SK-N-DZ (cell line): ENCODE measurements around the gene TRAPPC10.
"Not testable (repeated sequence)": the region's sequence is repeated elsewhere in the genome, so short reads cannot be mapped to it uniquely, and the experiment has no call there.

Experiments
- DNase-seq: peaks from one replicate; pipeline ENCODE4 v3.0.0-alpha.2; 2015; ENCODE audit warnings: low spot score
- small RNA-seq, 2 experiments: library from RNA; depleted of rRNA; stranded (forward); fragments of <200 nt; gene quantifications; one replicate each; pipeline ENCODE3, GENCODE V24; 2014

TRAPPC10 gene

GRCh38 chr21:44142470-44142869 lies 130.4 kb downstream of the TRAPPC10 start:
- not testable (repeated sequence) for DNase-seq

GRCh38 chr21:44143380-44143779 lies 131.3 kb downstream of the TRAPPC10 start:
- not testable (repeated sequence) for DNase-seq

DNA sequence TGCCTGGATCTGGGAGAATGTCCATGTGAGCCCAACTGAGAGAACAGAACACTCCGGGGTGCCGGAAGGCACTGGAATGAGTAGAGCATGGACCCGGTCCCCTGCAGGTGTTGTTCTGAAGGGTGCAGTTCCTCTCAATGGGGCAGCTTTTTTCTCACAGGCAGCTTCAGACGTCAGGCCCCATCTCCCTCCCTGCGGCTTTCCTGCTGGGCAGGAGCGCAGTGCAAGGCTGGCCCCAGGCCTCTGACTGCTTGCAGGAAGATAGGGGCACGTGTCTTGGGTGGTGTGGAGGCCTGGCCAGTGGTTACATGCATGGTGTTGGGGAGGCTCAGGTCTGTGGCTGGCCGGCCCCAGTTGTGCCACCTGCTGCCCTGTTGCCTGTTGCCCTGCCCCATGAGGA lies 131.9 kb downstream of the TRAPPC10 start:
- not testable (repeated sequence) for DNase-seq

GRCh38 chr21:44144784-44145602 lies 132.9 kb downstream of the TRAPPC10 start:
- DNase-seq = not testable (repeated sequence)

DNA sequence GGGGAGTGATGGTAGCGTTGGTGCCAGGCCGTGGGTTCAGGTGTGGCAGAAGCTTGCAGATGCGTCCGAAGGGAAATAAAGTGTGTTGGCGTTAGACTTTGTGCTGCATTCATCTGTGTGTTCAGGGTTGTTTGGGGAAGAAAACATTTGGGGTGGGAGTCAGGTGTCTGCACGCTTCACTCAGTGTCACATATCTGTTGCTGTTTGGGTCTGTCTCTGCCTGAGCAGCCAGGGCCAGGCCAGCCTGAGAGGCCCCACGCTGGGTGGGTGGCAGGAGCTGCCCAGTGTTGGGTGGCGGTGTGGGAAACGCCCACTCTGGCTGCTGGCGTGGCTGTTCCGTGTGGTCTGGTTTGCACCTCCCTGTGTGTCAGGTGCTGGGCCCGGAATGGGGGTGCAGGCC lies 133.5 kb downstream of the TRAPPC10 start:
- not testable (repeated sequence) for DNase-seq

DNA sequence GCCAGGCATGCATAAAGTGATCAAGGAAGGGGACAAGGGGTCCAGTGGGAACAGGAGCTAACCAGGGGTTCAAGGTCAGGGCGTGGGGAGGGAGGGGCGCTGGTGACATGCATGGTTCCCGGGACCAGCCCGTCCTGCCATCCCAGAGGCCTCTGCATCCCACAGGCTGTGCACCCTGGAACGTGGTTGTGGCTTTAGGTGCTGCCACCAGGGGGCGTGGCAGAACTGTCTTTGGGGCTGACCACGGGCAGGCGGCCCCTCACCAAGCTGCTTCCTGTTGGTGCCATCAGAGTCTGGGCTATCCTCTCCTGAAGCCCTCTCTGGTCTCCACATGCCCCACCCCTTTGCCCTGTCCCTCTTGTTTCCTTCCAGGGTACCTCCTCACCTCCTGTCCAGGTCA lies 135.0 kb downstream of the TRAPPC10 start:
- not testable (repeated sequence) for DNase-seq

- DNase-seq = not testable (repeated sequence)
These were observed 138.1 kb downstream of the TRAPPC10 start for GRCh38 chr21:44150255-44150654.

DNA sequence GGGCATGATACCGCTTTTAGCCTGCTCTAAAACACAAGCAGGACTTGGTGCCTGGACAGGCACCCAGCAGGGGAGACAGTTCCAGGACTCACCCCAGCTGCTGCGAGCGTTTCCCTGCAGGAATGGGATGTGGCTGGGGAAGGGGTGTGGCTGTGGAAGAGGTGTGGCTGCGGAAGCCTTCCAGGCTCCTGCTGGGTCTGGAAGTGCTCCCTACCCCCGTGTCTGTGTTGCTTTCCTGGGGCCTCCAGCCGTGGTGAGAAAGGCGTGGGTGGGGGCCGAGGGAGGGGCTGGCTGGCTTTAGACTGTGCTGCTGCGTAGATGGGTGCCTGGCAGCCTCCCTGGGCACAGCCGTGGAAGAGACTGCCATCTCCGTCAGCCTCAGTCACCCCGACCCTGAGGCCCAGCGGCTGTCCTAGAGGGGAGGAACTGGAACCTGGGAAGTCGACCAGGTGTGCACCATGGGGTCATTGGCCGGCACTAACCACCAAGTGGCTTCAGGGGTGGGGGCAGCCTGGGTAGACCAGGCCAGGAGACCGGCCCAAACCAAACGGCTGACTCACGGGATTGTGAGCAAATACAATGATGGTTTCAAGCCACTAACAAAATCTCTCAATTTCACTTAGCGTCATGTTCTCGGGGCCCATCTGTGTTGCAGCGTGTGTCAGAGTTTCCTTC lies 141.2 kb downstream of the TRAPPC10 start:
- DNase-seq = not testable (repeated sequence)

DNA sequence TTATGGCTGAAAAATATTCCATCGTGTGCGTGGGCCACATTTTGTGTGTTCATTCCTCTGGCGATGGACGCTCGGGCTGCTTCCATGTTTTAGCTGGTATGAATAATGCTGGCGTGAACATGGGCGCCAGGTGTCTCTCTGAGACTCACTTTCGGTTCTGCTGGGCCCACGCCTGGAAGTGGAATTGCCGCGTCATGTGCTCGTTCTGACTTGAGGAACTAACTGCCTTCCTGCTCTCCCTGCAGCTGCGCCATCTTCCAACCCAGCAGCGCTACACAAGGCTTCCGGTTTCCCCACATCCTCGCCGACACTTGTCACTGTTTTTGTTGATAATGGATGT lies 141.8 kb downstream of the TRAPPC10 start:
- not testable (repeated sequence) for DNase-seq

GRCh38 chr21:44154816-44155230 lies 142.7 kb downstream of the TRAPPC10 start:
- DNase-seq = not testable (repeated sequence)

- not testable (repeated sequence) for DNase-seq
These were observed 143.3 kb downstream of the TRAPPC10 start for GRCh38 chr21:44155231-44155993.

- not testable (repeated sequence) for DNase-seq
These were observed 143.9 kb downstream of the TRAPPC10 start for GRCh38 chr21:44155994-44156380.

Small RNAs within 50 kb of the gene (small RNA-seq; reads per million reads assigned to genes)
- gene RNU6-1150P = 0 reads per million in 2 experiments
